Nephron (organoid): ENCODE measurements around the gene NPBWR2.

ENCODE experiments used
- H3K27ac Mint-ChIP-seq, 3 experiments: 2 replicates each; pipeline ENCODE4 v1.8.0; 2020; ENCODE audit warnings: mixed read lengths in 3 of 3, mild to moderate bottlenecking in 2 of 3, moderate library complexity in 1 of 3
- H3K27me3 Mint-ChIP-seq: 2 replicates; pipeline ENCODE4 v1.8.0; 2021; ENCODE audit warnings: low read depth, mild to moderate bottlenecking, moderate library complexity, mixed read lengths
- H3K36me3 Mint-ChIP-seq: 2 replicates; pipeline ENCODE4 v1.8.0; 2020; ENCODE audit warnings: low read depth, mixed read lengths
- H3K4me1 Mint-ChIP-seq: 2 replicates; pipeline ENCODE4 v1.8.0; 2020; ENCODE audit warnings: mixed read lengths
- H3K4me3 Mint-ChIP-seq, 3 experiments: 2 replicates each; pipeline ENCODE4 v1.8.0; 2020; ENCODE audit warnings: mild to moderate bottlenecking in 3 of 3, mixed read lengths in 3 of 3, moderate library complexity in 2 of 3
- H3K9me3 Mint-ChIP-seq: 2 replicates; pipeline ENCODE4 v1.8.0; 2020; ENCODE audit warnings: mixed read lengths
- TF ChIP-seq, protein P1 (sequence below), 3 experiments: fragments of 200-600 bp; sonication (generic); IDR thresholded peaks; one replicate each; pipeline ENCODE4 v1.5.0; 2021; ENCODE audit warnings: antibody characterized with exemption in 3 of 3; ENCODE audit not compliant: unreplicated experiment in 3 of 3

NPBWR2 gene

GRCh38 chr20:64096535-64096934 is 10.8 kb downstream of the NPBWR2 start:
- Mint-ChIP-seq H3K4me1 (no peaks in the 10 kb centered on the region), H3K27me3 (peaks cover 41% of the 10 kb centered on the region), H3K27ac (no peak overlapping the region), H3K4me3 (peak overlapping the region in 1 of 3 experiments; percentile 0), H3K36me3 (peaks cover 5% of the 10 kb centered on the region), H3K9me3 (peaks cover 3% of the 10 kb centered on the region)
- TF ChIP-seq, protein P1, sequence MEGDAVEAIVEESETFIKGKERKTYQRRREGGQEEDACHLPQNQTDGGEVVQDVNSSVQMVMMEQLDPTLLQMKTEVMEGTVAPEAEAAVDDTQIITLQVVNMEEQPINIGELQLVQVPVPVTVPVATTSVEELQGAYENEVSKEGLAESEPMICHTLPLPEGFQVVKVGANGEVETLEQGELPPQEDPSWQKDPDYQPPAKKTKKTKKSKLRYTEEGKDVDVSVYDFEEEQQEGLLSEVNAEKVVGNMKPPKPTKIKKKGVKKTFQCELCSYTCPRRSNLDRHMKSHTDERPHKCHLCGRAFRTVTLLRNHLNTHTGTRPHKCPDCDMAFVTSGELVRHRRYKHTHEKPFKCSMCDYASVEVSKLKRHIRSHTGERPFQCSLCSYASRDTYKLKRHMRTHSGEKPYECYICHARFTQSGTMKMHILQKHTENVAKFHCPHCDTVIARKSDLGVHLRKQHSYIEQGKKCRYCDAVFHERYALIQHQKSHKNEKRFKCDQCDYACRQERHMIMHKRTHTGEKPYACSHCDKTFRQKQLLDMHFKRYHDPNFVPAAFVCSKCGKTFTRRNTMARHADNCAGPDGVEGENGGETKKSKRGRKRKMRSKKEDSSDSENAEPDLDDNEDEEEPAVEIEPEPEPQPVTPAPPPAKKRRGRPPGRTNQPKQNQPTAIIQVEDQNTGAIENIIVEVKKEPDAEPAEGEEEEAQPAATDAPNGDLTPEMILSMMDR (IDR thresholded peaks at IDR 0.05; ENCODE audit: unreplicated experiment in 3 of 3): no peak

- peaks cover 37% of the 10 kb centered on the region for H3K27me3 Mint-ChIP-seq
- peaks cover 3% of the 10 kb centered on the region for H3K9me3 Mint-ChIP-seq
- H3K27ac Mint-ChIP-seq: no peak overlapping the region
- TF ChIP-seq, protein P1 (IDR thresholded peaks at IDR 0.05; ENCODE audit: unreplicated experiment in 3 of 3): no peak
- no peak overlapping the region for H3K4me3 Mint-ChIP-seq
- H3K4me1 Mint-ChIP-seq: no peaks in the 10 kb centered on the region
- H3K36me3 Mint-ChIP-seq: peaks cover 5% of the 10 kb centered on the region
These were observed 11.4 kb downstream of the NPBWR2 start for GRCh38 chr20:64095927-64096326.

DNA sequence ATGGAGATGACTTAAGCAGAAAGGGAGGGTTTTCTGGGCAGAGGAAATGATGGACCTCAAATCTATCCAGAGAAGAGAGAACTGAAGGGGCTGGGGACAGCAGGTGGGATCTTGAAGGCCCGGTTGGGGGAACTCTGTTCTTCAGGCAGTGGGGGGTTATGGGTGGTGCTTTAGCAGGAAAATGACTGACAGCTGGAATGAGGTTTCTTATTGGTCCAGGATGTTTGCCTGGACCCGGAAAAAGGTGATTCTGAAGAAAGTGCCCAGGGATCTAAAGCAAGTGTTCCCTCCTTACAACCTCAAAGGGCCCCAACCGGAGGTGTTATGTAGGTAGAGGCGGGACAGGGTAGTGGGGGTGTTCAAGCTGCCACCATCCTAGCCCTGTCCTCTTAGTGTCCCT is 11.9 kb downstream of the NPBWR2 start:
- Mint-ChIP-seq H3K4me3 (no peak overlapping the region), H3K9me3 (peaks cover 3% of the 10 kb centered on the region), H3K27ac (no peak overlapping the region), H3K4me1 (no peaks in the 10 kb centered on the region), H3K36me3 (peaks cover 5% of the 10 kb centered on the region), H3K27me3 (peaks cover 32% of the 10 kb centered on the region)
- TF ChIP-seq, protein P1 (IDR thresholded peaks at IDR 0.05; ENCODE audit: unreplicated experiment in 3 of 3): no peak

GRCh38 chr20:64093013-64093503 is 14.3 kb downstream of the NPBWR2 start:
- Mint-ChIP-seq H3K4me3 (no peak overlapping the region), H3K4me1 (no peaks in the 10 kb centered on the region), H3K9me3 (peaks cover 11% of the 10 kb centered on the region), H3K27ac (no peak overlapping the region), H3K27me3 (peaks cover 34% of the 10 kb centered on the region), H3K36me3 (peaks cover 5% of the 10 kb centered on the region)
- TF ChIP-seq, protein P1 (IDR thresholded peaks at IDR 0.05; ENCODE audit: unreplicated experiment in 3 of 3): no peak

DNA sequence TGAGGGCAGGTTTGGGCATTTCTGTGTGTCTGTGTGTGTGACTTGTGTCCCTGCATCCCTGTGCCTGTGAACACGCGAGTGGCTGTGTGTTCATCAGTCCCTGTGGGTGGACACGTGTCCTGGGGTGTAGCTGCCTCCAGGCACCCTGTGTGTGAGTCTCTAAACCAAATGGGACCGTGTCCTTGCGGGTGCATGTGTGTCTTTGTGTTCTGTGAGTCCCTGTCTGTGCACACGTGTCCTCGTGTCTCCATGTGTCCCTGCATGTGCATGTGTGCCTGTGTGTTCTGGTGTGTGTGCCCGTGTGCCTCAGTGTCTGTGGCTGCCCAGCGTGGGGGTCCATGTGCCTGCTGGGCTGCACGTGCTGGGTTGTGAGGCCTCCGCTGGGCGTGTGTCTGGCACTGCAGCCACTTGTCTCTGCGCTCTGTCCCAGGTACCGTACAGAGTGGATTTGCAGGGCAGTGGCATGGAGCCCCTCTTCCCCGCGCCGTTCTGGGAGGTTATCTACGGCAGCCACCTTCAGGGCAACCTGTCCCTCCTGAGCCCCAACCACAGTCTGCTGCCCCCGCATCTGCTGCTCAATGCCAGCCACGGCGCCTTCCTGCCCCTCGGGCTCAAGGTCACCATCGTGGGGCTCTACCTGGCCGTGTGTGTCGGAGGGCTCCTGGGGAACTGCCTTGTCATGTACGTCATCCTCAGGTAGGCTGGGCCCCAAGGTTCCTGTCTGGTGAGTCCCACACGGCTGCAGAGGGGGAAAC is 14.9 kb downstream of the NPBWR2 start:
- Mint-ChIP-seq H3K36me3 (peaks cover 5% of the 10 kb centered on the region), H3K27ac (no peak overlapping the region), H3K27me3 (peaks cover 40% of the 10 kb centered on the region), H3K4me1 (no peaks in the 10 kb centered on the region), H3K4me3 (peak overlapping the region in 1 of 3 experiments; percentile 28), H3K9me3 (peaks cover 13% of the 10 kb centered on the region)
- TF ChIP-seq, protein P1 (IDR thresholded peaks at IDR 0.05; ENCODE audit: unreplicated experiment in 3 of 3): no peak

GRCh38 chr20:64091770-64092169 is 15.6 kb downstream of the NPBWR2 start:
- Mint-ChIP-seq H3K27me3 (peaks cover 39% of the 10 kb centered on the region), H3K27ac (no peak overlapping the region), H3K4me1 (no peaks in the 10 kb centered on the region), H3K9me3 (peaks cover 11% of the 10 kb centered on the region), H3K4me3 (no peak overlapping the region), H3K36me3 (peaks cover 2% of the 10 kb centered on the region)
- TF ChIP-seq, protein P1 (IDR thresholded peaks at IDR 0.05; ENCODE audit: unreplicated experiment in 3 of 3): no peak
